DOHH2 (cell line): ENCODE data around the gene TAB3.

Source experiments
- H3F3A ChIP-seq: fragments of 200-600 bp; sonication (generic), shearing (Covaris generic); 2 replicates; pipeline ENCODE4 v1.6.0; 2016; ENCODE audit warnings: antibody characterized with exemption, mild to moderate bottlenecking; ENCODE audit not compliant: control insufficient read depth, insufficient read depth
- H3K27ac ChIP-seq: fragments of 200-600 bp; sonication (generic); 2 replicates; pipeline ENCODE4 v1.5.1; 2014; ENCODE audit warnings: low read depth, mild to moderate bottlenecking, low read length, moderate library complexity
- H3K27me3 ChIP-seq: fragments of 200-600 bp; sonication (generic); 2 replicates; pipeline ENCODE4 v1.6.1; 2014; ENCODE audit warnings: mild to moderate bottlenecking, low read length, mixed read lengths; ENCODE audit not compliant: control insufficient read depth
- H3K36me3 ChIP-seq: fragments of 200-600 bp; sonication (generic); 2 replicates; pipeline ENCODE4 v1.6.1; 2014; ENCODE audit warnings: mild to moderate bottlenecking, low read length, moderate library complexity, mixed read lengths; ENCODE audit not compliant: control insufficient read depth
- H3K4me1 ChIP-seq: fragments of 200-600 bp; sonication (generic); 2 replicates; pipeline ENCODE4 v1.6.1; 2014; ENCODE audit warnings: mild to moderate bottlenecking, low read length, mixed read lengths; ENCODE audit not compliant: control insufficient read depth
- H3K4me2 ChIP-seq: fragments of 200-600 bp; sonication (generic); 2 replicates; pipeline ENCODE4 v1.6.0; 2014; ENCODE audit warnings: mild to moderate bottlenecking, low read length, moderate library complexity
- H3K4me3 ChIP-seq: fragments of 200-600 bp; sonication (generic); 2 replicates; pipeline ENCODE4 v1.5.1; 2014; ENCODE audit warnings: mild to moderate bottlenecking, low read length, mixed read lengths
- H3K79me2 ChIP-seq: fragments of 200-600 bp; sonication (generic); 2 replicates; pipeline ENCODE4 v1.6.1; 2014; ENCODE audit warnings: mild to moderate bottlenecking, low read length, mixed read lengths; ENCODE audit not compliant: control insufficient read depth
- H3K9me2 ChIP-seq: fragments of 200-600 bp; sonication (generic); replicated peaks from 2 replicates; pipeline ENCODE4 v1.6.1; 2014; ENCODE audit warnings: mild to moderate bottlenecking, low read length, mixed read lengths; ENCODE audit not compliant: control insufficient read depth
- H3K9me3 ChIP-seq: fragments of 200-600 bp; sonication (generic); 2 replicates; pipeline ENCODE4 v1.6.1; 2014; ENCODE audit warnings: antibody characterized with exemption, low read length, mixed read lengths; ENCODE audit not compliant: control insufficient read depth, insufficient read depth
- H4K20me1 ChIP-seq: fragments of 200-600 bp; sonication (generic); 2 replicates; pipeline ENCODE4 v1.6.0; 2014; ENCODE audit warnings: low read depth, mild to moderate bottlenecking, antibody characterized with exemption, low read length, moderate library complexity; ENCODE audit not compliant: control insufficient read depth, insufficient read depth
- EZH2phosphoT487 ChIP-seq: fragments of 200-600 bp; sonication (generic); IDR thresholded peaks from 2 replicates; pipeline ENCODE4 v1.6.1; 2017; ENCODE audit warnings: borderline replicate concordance, mild to moderate bottlenecking, antibody characterized with exemption, low read length, moderate library complexity, mixed read lengths
- TF ChIP-seq, protein P1 (sequence below): fragments of 200-600 bp; sonication (generic); IDR thresholded peaks from one replicate; pipeline ENCODE4 v1.5.1; 2014; ENCODE audit warnings: antibody characterized with exemption, mild to moderate bottlenecking, low read depth, low read length; ENCODE audit not compliant: poor library complexity, severe bottlenecking

The TAB3 gene

DNA sequence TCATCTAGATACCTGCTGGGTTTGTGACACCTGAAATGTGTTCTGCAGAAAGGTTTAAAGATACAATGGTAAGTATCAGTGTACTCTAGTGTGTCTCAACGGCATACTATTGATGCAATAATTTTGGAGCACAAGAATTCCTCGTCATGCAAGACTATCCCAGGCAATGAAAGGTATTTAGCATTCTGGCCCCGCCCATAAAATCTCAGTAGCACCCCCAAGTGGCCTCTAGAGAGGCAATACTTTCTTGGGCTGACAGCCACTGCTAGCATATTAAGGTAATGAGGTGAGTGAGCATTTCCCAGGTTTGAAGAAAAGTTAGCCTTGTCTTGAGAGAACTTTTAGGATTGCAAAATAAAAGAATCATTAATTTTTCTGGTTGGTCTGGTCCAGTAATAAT is 24.0 kb downstream of the TAB3 start:
- H3K9me3 ChIP-seq = no peaks in the 10 kb centered on the region
- H3K4me1 ChIP-seq = no peaks in the 10 kb centered on the region
- H3F3A ChIP-seq = no peaks in the 10 kb centered on the region
- no peaks in the 10 kb centered on the region for H4K20me1 ChIP-seq
- peaks cover 5% of the 10 kb centered on the region; the same call in 1 of the 2 replicates for H3K36me3 ChIP-seq
- no peaks in the 10 kb centered on the region for H3K9me2 ChIP-seq
- H3K4me2 ChIP-seq = no peak overlapping the region
- no peak for TF ChIP-seq EZH2phosphoT487
- TF ChIP-seq, protein P1, sequence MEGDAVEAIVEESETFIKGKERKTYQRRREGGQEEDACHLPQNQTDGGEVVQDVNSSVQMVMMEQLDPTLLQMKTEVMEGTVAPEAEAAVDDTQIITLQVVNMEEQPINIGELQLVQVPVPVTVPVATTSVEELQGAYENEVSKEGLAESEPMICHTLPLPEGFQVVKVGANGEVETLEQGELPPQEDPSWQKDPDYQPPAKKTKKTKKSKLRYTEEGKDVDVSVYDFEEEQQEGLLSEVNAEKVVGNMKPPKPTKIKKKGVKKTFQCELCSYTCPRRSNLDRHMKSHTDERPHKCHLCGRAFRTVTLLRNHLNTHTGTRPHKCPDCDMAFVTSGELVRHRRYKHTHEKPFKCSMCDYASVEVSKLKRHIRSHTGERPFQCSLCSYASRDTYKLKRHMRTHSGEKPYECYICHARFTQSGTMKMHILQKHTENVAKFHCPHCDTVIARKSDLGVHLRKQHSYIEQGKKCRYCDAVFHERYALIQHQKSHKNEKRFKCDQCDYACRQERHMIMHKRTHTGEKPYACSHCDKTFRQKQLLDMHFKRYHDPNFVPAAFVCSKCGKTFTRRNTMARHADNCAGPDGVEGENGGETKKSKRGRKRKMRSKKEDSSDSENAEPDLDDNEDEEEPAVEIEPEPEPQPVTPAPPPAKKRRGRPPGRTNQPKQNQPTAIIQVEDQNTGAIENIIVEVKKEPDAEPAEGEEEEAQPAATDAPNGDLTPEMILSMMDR = no peak
- H3K27ac ChIP-seq = no peak overlapping the region
- no peaks in the 10 kb centered on the region for H3K27me3 ChIP-seq
- no peak overlapping the region for H3K4me3 ChIP-seq
- no peaks in the 10 kb centered on the region for H3K79me2 ChIP-seq

DNA sequence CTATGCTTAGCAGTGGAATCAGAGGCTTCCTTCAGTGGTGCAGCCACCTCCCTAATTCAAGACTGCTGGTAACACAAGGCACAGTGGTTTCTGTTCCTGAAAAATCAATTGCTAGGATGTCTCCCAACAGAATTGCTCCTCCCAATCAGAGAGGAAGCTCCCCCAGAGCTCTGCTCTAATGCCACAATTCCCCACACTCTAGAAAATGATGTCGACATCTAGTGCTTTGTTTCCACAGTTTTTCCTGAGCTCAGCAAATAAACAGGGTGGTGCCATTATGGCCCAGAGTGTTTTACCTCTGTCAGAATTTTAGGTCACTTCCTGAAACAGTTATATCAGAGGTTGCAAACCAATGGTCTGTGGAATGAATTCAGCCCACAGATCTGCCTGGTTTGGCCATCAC is 24.7 kb downstream of the TAB3 start:
- Histone ChIP-seq H3K27me3 (no peaks in the 10 kb centered on the region), H3K4me1 (no peaks in the 10 kb centered on the region), H4K20me1 (no peaks in the 10 kb centered on the region), H3K79me2 (no peaks in the 10 kb centered on the region), H3K36me3 (peaks cover 5% of the 10 kb centered on the region; the same call in 1 of the 2 replicates), H3K4me2 (no peak overlapping the region), H3F3A (no peaks in the 10 kb centered on the region), H3K9me2 (no peaks in the 10 kb centered on the region), H3K27ac (no peak overlapping the region), H3K9me3 (no peaks in the 10 kb centered on the region), H3K4me3 (no peak overlapping the region)
- TF ChIP-seq EZH2phosphoT487 = no peak
- TF ChIP-seq, protein P1 = no peak

DNA sequence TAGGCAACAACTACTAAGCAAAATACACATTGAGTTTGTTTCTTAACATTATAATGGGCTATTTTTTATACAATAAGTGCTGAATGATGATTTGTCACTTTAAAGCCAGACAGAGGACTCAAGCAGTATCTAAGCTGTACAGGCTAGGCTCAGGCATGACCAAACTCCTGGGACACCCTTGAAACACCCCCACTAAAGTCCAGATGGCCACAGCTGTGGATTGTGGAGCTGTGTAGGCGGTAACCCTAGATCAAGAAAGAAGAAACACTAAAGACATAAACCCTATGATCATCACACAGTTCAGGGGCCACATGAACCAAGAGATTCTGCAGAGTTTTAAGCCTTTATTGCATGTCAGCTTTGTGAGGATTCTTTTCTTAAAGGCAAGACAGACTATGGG is 25.1 kb downstream of the TAB3 start:
- H3K4me1 ChIP-seq = no peaks in the 10 kb centered on the region
- H3F3A ChIP-seq = no peaks in the 10 kb centered on the region
- no peaks in the 10 kb centered on the region for H3K9me2 ChIP-seq
- no peak overlapping the region for H3K4me2 ChIP-seq
- no peaks in the 10 kb centered on the region for H4K20me1 ChIP-seq
- no peak overlapping the region for H3K4me3 ChIP-seq
- H3K27ac ChIP-seq = no peak overlapping the region
- TF ChIP-seq EZH2phosphoT487 = no peak
- TF ChIP-seq, protein P1 = no peak
- H3K9me3 ChIP-seq = no peaks in the 10 kb centered on the region
- no peaks in the 10 kb centered on the region for H3K27me3 ChIP-seq
- H3K79me2 ChIP-seq = no peaks in the 10 kb centered on the region
- H3K36me3 ChIP-seq = peaks cover 5% of the 10 kb centered on the region; the same call in 1 of the 2 replicates
